Neural progenitor cell (in vitro differentiated cells): Measurements from ENCODE around the gene RCOR1.

Experiments used
- EZH2 ChIP-seq: fragments of 200-600 bp; sonication (generic); IDR thresholded peaks from 2 replicates; pipeline ENCODE4 v1.6.1; 2017; ENCODE audit warnings: antibody characterized with exemption, mild to moderate bottlenecking, moderate library complexity
- EZH2phosphoT487 ChIP-seq: fragments of 200-600 bp; sonication (generic); IDR thresholded peaks from 2 replicates; pipeline ENCODE4 v1.6.1; 2017; ENCODE audit warnings: antibody characterized with exemption
- TF ChIP-seq, protein P1 (sequence below): fragments of 200-600 bp; sonication (generic); IDR thresholded peaks from 2 replicates; pipeline ENCODE4 v1.5.1; 2017; ENCODE audit warnings: antibody characterized with exemption, mild to moderate bottlenecking

DNA sequence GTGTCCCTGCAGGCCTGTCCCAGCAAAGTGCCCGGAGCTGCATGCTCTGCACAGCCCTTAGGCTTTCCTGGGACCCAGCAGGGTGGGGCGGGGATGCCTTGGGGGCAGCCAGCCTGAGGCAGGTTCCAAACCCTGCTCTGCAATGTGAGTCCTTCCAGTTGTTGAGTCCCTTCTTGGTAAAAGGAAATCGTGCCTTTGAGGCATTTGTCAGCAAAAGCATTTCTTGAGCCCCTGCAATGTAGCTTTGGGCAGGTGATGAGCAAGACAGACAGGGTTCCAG, 146.7 kb downstream of the RCOR1 start:
- TF ChIP-seq, protein P1, sequence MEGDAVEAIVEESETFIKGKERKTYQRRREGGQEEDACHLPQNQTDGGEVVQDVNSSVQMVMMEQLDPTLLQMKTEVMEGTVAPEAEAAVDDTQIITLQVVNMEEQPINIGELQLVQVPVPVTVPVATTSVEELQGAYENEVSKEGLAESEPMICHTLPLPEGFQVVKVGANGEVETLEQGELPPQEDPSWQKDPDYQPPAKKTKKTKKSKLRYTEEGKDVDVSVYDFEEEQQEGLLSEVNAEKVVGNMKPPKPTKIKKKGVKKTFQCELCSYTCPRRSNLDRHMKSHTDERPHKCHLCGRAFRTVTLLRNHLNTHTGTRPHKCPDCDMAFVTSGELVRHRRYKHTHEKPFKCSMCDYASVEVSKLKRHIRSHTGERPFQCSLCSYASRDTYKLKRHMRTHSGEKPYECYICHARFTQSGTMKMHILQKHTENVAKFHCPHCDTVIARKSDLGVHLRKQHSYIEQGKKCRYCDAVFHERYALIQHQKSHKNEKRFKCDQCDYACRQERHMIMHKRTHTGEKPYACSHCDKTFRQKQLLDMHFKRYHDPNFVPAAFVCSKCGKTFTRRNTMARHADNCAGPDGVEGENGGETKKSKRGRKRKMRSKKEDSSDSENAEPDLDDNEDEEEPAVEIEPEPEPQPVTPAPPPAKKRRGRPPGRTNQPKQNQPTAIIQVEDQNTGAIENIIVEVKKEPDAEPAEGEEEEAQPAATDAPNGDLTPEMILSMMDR = no peak
- no peak for TF ChIP-seq EZH2
- TF ChIP-seq EZH2phosphoT487 = no peak
